Glutamatergic neuron (in vitro differentiated cells): ENCODE results near the gene CLDN5. TPM values are rescaled to one million over a fixed set of nuclear protein-coding genes. Genes with fewer than 3 reads are reported as not detected.
"Not testable (repeated sequence)": the region's sequence is repeated elsewhere in the genome, so short reads cannot be mapped to it uniquely, and the experiment has no call there.

Experiments
- DNase-seq: peaks from one replicate; pipeline ENCODE4 v3.0.0; 2022
- H3K27ac Mint-ChIP-seq: one replicate; pipeline ENCODE4 v1.8.0; 2020; ENCODE audit warnings: mild to moderate bottlenecking, mixed read lengths, inconsistent platforms; ENCODE audit not compliant: unreplicated experiment
- H3K27me3 Mint-ChIP-seq: one replicate; pipeline ENCODE4 v1.8.0; 2020; ENCODE audit warnings: mild to moderate bottlenecking, moderate library complexity, mixed read lengths, inconsistent platforms; ENCODE audit not compliant: unreplicated experiment
- H3K36me3 Mint-ChIP-seq: one replicate; pipeline ENCODE4 v1.8.0; 2020; ENCODE audit warnings: mild to moderate bottlenecking, mixed read lengths, inconsistent platforms; ENCODE audit not compliant: unreplicated experiment
- H3K4me1 Mint-ChIP-seq: one replicate; pipeline ENCODE4 v1.8.0; 2020; ENCODE audit warnings: mild to moderate bottlenecking, low read depth, mixed read lengths, inconsistent platforms; ENCODE audit not compliant: unreplicated experiment
- H3K4me3 Mint-ChIP-seq: one replicate; pipeline ENCODE4 v1.8.0; 2020; ENCODE audit warnings: mild to moderate bottlenecking, mixed read lengths, inconsistent platforms; ENCODE audit not compliant: unreplicated experiment
- H3K9me3 Mint-ChIP-seq: one replicate; pipeline ENCODE4 v1.8.0; 2020; ENCODE audit warnings: mild to moderate bottlenecking, moderate library complexity, mixed read lengths, inconsistent platforms; ENCODE audit not compliant: unreplicated experiment
- CTCF ChIP-seq: fragments of 200-600 bp; sonication (generic); IDR thresholded peaks from one replicate; pipeline ENCODE4 v1.5.0; 2021; ENCODE audit not compliant: partially characterized antibody, unreplicated experiment
- total RNA-seq: library from RNA; stranded (reverse); fragmentation: NEBNext Ultra II Directional; extraction: Animal tissue kit (Norgen Biotek cat#: 25700); gene quantifications from one replicate; pipeline ENCODE4 v1.2.1, GENCODE V29; 2021; ENCODE audit not compliant: unreplicated experiment

The CLDN5 gene
- total RNA-seq, 1 donor from 2014 or later: 7.4 TPM

GRCh38 chr22:19537941-19538488 lies 13.8 kb upstream of the CLDN5 start:
- Mint-ChIP-seq H3K9me3 (peaks cover 1% of the 10 kb centered on the region), H3K4me1 (no peaks in the 10 kb centered on the region), H3K36me3 (no peaks in the 10 kb centered on the region), H3K27ac (no peak overlapping the region), H3K4me3 (no peak overlapping the region), H3K27me3 (no peaks in the 10 kb centered on the region)
- TF ChIP-seq CTCF: no peak
- DNase-seq: no peak

GRCh38 chr22:19536564-19536963 lies 12.4 kb upstream of the CLDN5 start:
- Mint-ChIP-seq H3K9me3 (peaks cover 1% of the 10 kb centered on the region), H3K27ac (no peak overlapping the region), H3K27me3 (no peaks in the 10 kb centered on the region), H3K36me3 (no peaks in the 10 kb centered on the region), H3K4me3 (no peak overlapping the region), H3K4me1 (no peaks in the 10 kb centered on the region)
- TF ChIP-seq CTCF: no peak
- no peak for DNase-seq

- Mint-ChIP-seq H3K4me1 (no peaks in the 10 kb centered on the region), H3K4me3 (no peak overlapping the region), H3K27ac (no peak overlapping the region), H3K27me3 (no peaks in the 10 kb centered on the region), H3K9me3 (peaks cover 1% of the 10 kb centered on the region), H3K36me3 (no peaks in the 10 kb centered on the region)
- no peak for DNase-seq
- TF ChIP-seq CTCF: no peak
Measured at GRCh38 chr22:19535001-19535400, 10.8 kb upstream of the CLDN5 start.

GRCh38 chr22:19533857-19534256 lies 9.6 kb upstream of the CLDN5 start:
- peaks cover 1% of the 10 kb centered on the region for H3K9me3 Mint-ChIP-seq
- H3K27me3 Mint-ChIP-seq: no peaks in the 10 kb centered on the region
- H3K27ac Mint-ChIP-seq: no peak overlapping the region
- no peak for TF ChIP-seq CTCF
- no peaks in the 10 kb centered on the region for H3K4me1 Mint-ChIP-seq
- DNase-seq: no peak
- H3K36me3 Mint-ChIP-seq: no peaks in the 10 kb centered on the region
- H3K4me3 Mint-ChIP-seq: no peak overlapping the region

- peaks cover 1% of the 10 kb centered on the region for H3K9me3 Mint-ChIP-seq
- H3K4me3 Mint-ChIP-seq: no peak overlapping the region
- no peak for TF ChIP-seq CTCF
- no peaks in the 10 kb centered on the region for H3K27me3 Mint-ChIP-seq
- no peaks in the 10 kb centered on the region for H3K36me3 Mint-ChIP-seq
- H3K27ac Mint-ChIP-seq: no peak overlapping the region
- no peak for DNase-seq
- no peaks in the 10 kb centered on the region for H3K4me1 Mint-ChIP-seq
Measured at GRCh38 chr22:19533049-19533626, 8.9 kb upstream of the CLDN5 start.

GRCh38 chr22:19531327-19531726 lies 7.1 kb upstream of the CLDN5 start:
- H3K27me3 Mint-ChIP-seq: not testable (repeated sequence)

More at GRCh38 chr22:19531327-19531726, 7.1 kb upstream of the CLDN5 start:
- not testable (repeated sequence) for H3K36me3 Mint-ChIP-seq, H3K27ac Mint-ChIP-seq, H3K9me3 Mint-ChIP-seq, H3K4me3 Mint-ChIP-seq, DNase-seq, H3K4me1 Mint-ChIP-seq
